ENCODE data around the gene TWIST2. TPM values are rescaled to one million over a fixed set of nuclear protein-coding genes. Genes with fewer than 3 reads are reported as not detected.

TWIST2 gene
- total RNA-seq, 4 donors from 2014 or later = 72.5 to 140 (median 106) TPM

DNA sequence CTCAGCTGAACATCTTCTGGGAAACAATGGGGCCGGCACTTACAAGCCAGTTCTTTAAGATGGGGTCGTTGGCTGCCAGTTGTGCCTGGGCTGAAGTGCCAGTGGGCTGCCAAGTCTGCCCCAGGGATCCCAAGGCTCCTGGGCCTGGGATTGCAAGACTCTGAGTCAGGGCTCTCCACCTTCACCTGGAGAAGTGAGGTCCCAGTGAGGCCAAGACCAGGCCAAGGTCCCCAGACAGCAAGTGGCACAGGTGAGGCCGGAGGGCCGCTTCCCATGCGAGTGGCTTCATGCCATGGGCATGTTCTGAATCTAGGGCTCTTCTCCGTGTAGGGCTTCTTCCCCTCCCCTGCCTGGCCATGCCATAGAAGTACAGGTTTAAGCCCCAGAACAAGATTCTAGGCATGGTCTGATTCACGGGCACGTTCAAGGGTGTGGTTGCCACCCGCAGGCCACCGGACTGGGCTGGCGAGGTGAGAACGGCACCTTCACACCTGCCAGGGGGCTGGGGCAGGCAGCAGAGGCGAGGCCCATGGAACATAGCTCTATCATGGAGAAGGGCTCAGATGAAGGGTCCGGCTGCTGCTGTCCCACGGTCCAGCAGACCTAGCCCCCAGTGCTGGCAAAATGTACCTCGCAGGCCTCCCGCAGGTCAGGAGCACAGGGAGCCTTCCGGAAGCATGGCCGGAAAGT is 36.4 kb downstream of the TWIST2 start:
- WGBS, 2 donors = 84 to 88% methylated on average over 13 to 16 of the region's 19 CpGs
- H3K27ac ChIP-seq = no peak overlapping the region
- TF ChIP-seq CTCF (IDR thresholded peaks at IDR 0.05) (no peak), POLR2A (IDR thresholded peaks at IDR 0.05) (no peak), EP300 (IDR thresholded peaks at IDR 0.05) (no peak)

GRCh38 chr2:238884812-238885408 is 37.0 kb downstream of the TWIST2 start:
- WGBS, 2 donors = 86% methylated on average over 14 of the region's 14 CpGs

More for the DNA sequence above, 36.4 kb downstream of the TWIST2 start:
- Histone ChIP-seq H3K4me3 (no peak overlapping the region), H3K36me3 (no peaks in the 10 kb centered on the region), H3K4me1 (peaks cover 0 to 25% (median 0%) of the 10 kb centered on the region in 4 donors), H3K27me3 (no peaks in the 10 kb centered on the region), H3K9me3 (no peaks in the 10 kb centered on the region)
- DNase-seq (ENCODE audit: low spot score in 2 of 2) = no peak

GRCh38 chr2:238886453-238887094 is 38.7 kb downstream of the TWIST2 start:
- H3K27me3 ChIP-seq = no peaks in the 10 kb centered on the region
- no peak overlapping the region for H3K27ac ChIP-seq
- no peak overlapping the region for H3K4me3 ChIP-seq
- H3K36me3 ChIP-seq = no peaks in the 10 kb centered on the region
- no peak for DNase-seq (ENCODE audit: low spot score in 2 of 2)
- 77 to 80% methylated on average over 13 of the region's 13 CpGs for WGBS, 2 donors
- peaks cover 0 to 29% (median 0%) of the 10 kb centered on the region in 4 donors for H3K4me1 ChIP-seq
- TF ChIP-seq POLR2A (IDR thresholded peaks at IDR 0.05) = no peak
- no peak for TF ChIP-seq EP300 (IDR thresholded peaks at IDR 0.05)
- TF ChIP-seq CTCF (IDR thresholded peaks at IDR 0.05) = no peak
- H3K9me3 ChIP-seq = no peaks in the 10 kb centered on the region

More at GRCh38 chr2:238884812-238885408, 37.0 kb downstream of the TWIST2 start:
- Histone ChIP-seq H3K9me3 (no peaks in the 10 kb centered on the region), H3K27ac (no peak overlapping the region), H3K36me3 (no peaks in the 10 kb centered on the region), H3K4me3 (no peak overlapping the region), H3K4me1 (peaks cover 0 to 25% (median 0%) of the 10 kb centered on the region in 4 donors), H3K27me3 (no peaks in the 10 kb centered on the region)
- DNase-seq (ENCODE audit: low spot score in 2 of 2) = no peak
- TF ChIP-seq EP300 (IDR thresholded peaks at IDR 0.05) = no peak
- TF ChIP-seq CTCF (IDR thresholded peaks at IDR 0.05) = no peak
- no peak for TF ChIP-seq POLR2A (IDR thresholded peaks at IDR 0.05)

DNA sequence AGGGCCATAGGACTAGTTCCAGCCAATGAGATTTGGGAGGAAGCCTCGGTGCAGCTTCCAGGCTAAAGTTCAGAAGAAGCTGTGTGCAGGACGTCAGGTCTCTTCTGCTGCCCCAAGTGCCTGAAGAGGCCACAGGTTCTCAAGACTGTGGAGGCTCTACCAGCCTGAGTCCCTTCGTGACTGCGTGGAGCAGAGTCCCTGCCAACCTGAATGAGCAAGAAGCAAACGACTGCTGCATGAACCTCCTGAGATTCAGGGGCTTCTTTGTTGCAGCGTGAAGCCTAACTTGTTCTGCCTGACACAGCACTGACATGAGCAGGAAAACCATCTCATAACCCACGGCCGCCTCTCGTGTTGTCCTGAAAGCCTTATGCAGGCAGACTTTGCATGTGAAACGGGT is 39.7 kb downstream of the TWIST2 start:
- no peak for DNase-seq (ENCODE audit: low spot score in 2 of 2)
- no peaks in the 10 kb centered on the region for H3K36me3 ChIP-seq
- H3K9me3 ChIP-seq = no peaks in the 10 kb centered on the region
- H3K4me1 ChIP-seq = peaks cover 0 to 29% (median 0%) of the 10 kb centered on the region in 4 donors
- TF ChIP-seq POLR2A (IDR thresholded peaks at IDR 0.05) (no peak), CTCF (IDR thresholded peaks at IDR 0.05) (no peak), EP300 (IDR thresholded peaks at IDR 0.05) (no peak)
- H3K27ac ChIP-seq = no peak overlapping the region
- no peaks in the 10 kb centered on the region for H3K27me3 ChIP-seq
- 86 to 89% methylated on average over 10 of the region's 10 CpGs for WGBS, 2 donors
- no peak overlapping the region for H3K4me3 ChIP-seq

DNA sequence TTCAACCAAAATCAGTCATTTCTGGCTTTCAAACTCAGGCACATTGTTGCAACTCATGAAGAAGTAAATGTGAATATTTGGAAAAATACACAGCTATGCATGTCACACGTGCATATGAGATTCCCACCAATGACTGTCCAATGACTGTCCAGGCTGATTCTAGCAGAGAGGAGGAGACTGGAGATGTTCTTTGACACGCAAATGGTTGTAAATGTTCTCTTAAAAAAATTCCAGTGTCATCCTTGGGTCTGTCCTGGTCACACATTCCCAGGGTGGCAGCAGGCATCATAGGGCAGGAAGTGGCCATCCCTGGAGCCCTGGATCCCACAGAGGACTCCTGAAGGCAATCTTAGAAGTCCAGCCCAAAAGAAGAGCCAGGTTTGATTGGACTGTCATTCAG is 40.9 kb downstream of the TWIST2 start:
- Histone ChIP-seq H3K27me3 (no peaks in the 10 kb centered on the region), H3K36me3 (no peaks in the 10 kb centered on the region), H3K9me3 (no peaks in the 10 kb centered on the region), H3K4me1 (peaks cover 0 to 20% (median 0%) of the 10 kb centered on the region in 4 donors), H3K27ac (no peak overlapping the region), H3K4me3 (no peak overlapping the region)
- TF ChIP-seq POLR2A (IDR thresholded peaks at IDR 0.05) (no peak), EP300 (IDR thresholded peaks at IDR 0.05) (no peak), CTCF (IDR thresholded peaks at IDR 0.05) (no peak)
- no peak for DNase-seq (ENCODE audit: low spot score in 2 of 2)
- WGBS, 2 donors = 62 to 76% methylated on average over 2 of the region's 2 CpGs

All from tibial nerve (tissue), 4 donors.